K562 (cell line): Measurements from ENCODE around the gene COL1A1. TPM values are rescaled to one million over a fixed set of nuclear protein-coding genes. Genes with fewer than 3 reads are reported as not detected.

Experiments
- ATF1 ChIP-seq, 2 experiments: fragments of 450-650 bp in 1 of 2; IDR thresholded peaks; 2 replicates each; pipeline ENCODE4 v1.6.1; 2016; ENCODE audit warnings: missing compliant biosample characterization in 1 of 2, missing genetic modification characterization in 1 of 2
- CAMTA2 ChIP-seq: fragments of 250-450 bp; sonication (Bioruptor Pico); conservative IDR thresholded peaks from 2 replicates; pipeline ENCODE4 v1.5.1; 2022
- CBX3 ChIP-seq, 2 experiments: IDR thresholded peaks; 1 replicate in 1 of 2; 2 replicates in 1 of 2; pipeline ENCODE4 v1.6.1; 2012; ENCODE audit warnings: inconsistent platforms in 2 of 2, low read length in 2 of 2, borderline replicate concordance in 1 of 2, control low read depth in 1 of 2
- CC2D1A ChIP-seq: fragments of 450-650 bp; IDR thresholded peaks from 2 replicates; pipeline ENCODE4 v1.6.1; 2017; ENCODE audit warnings: mild to moderate bottlenecking
- DPF2 ChIP-seq: fragments of 450-650 bp; IDR thresholded peaks from 2 replicates; pipeline ENCODE4 v1.6.1; 2016
- PHF20 ChIP-seq: fragments of 450-650 bp; IDR thresholded peaks from 2 replicates; pipeline ENCODE4 v1.6.1; 2018; ENCODE audit not compliant: partially characterized antibody
- PHF8 ChIP-seq: fragments of 200-600 bp; sonication (generic); IDR thresholded peaks from 2 replicates; pipeline ENCODE4 v1.6.1; 2012; ENCODE audit warnings: mixed run types, mild to moderate bottlenecking, inconsistent platforms, low read length, moderate library complexity, borderline replicate concordance
- POLR2A ChIP-seq: fragments of 450-650 bp; conservative IDR thresholded peaks from 2 replicates; pipeline ENCODE4 v1.6.1; 2016
- SMAD3 ChIP-seq: fragments of 450-650 bp; formaldehyde crosslinking; conservative IDR thresholded peaks from 2 replicates; pipeline ENCODE4 v1.4.0; 2020; ENCODE audit warnings: mild to moderate bottlenecking
- SMC3 ChIP-seq: conservative IDR thresholded peaks from 2 replicates; pipeline ENCODE4 v1.6.1; 2011; ENCODE audit warnings: low read depth, low read length, improper control_type of control experiment; ENCODE audit not compliant: insufficient read depth
- TEAD2 ChIP-seq: fragments of 450-650 bp; IDR thresholded peaks from 2 replicates; pipeline ENCODE4 v1.6.1; 2016; ENCODE audit warnings: missing genetic modification characterization, control low read depth, missing compliant biosample characterization
- TRIM28 ChIP-seq: fragments of 450-650 bp; IDR thresholded peaks from 2 replicates; pipeline ENCODE4 v1.6.1; 2017
- ZFP30 ChIP-seq: fragments of 250-450 bp; sonication (Bioruptor Pico); IDR thresholded peaks from 2 replicates; pipeline ENCODE4 v1.8.0; 2022; ENCODE audit warnings: moderate library complexity, mild to moderate bottlenecking, inconsistent platforms, borderline replicate concordance
- ZNF143 ChIP-seq: sonication (generic); formaldehyde crosslinking; IDR thresholded peaks from 2 replicates; pipeline ENCODE4 v1.9.0; 2022; ENCODE audit warnings: mild to moderate bottlenecking, missing genetic modification reagents
- ZNF311 ChIP-seq: fragments of 250-450 bp; sonication (Bioruptor Pico); IDR thresholded peaks from 2 replicates; pipeline ENCODE4 v1.4.0; 2020; ENCODE audit warnings: mild to moderate bottlenecking, moderate library complexity
- ZNF445 ChIP-seq: fragments of 250-450 bp; sonication (Bioruptor Pico); IDR thresholded peaks from 2 replicates; pipeline ENCODE4 v1.4.0; 2020; ENCODE audit warnings: low read depth, mild to moderate bottlenecking, moderate library complexity
- polyA plus RNA-seq, 8 experiments: library from polyadenylated mRNA; depleted of rRNA in 4 of 8; stranded (reverse) in 5 of 8; unstranded in 3 of 8; fragments of >200 nt; fragmentation: Nextera tagmentation in 2 of 8; fragmentation: Illumina TruSeq in 1 of 8; extraction: Ambion mirVana in 2 of 8; extraction: Trizol in 1 of 8; gene quantifications; 2 replicates each; pipeline versions ENCODE4 v1.2.1 to v1.2.3, GENCODE V29; 2011 to 2014; ENCODE audit warnings: inconsistent platforms in 1 of 8, missing spikeins in 1 of 8
- total RNA-seq, 7 experiments: library from RNA; depleted of rRNA in 6 of 7; stranded (reverse); fragments of >200 nt in 6 of 7; fragmentation: Illumina TruSeq in 2 of 7; extraction: Trizol in 2 of 7; gene quantifications; 2 replicates each; pipeline versions ENCODE4 v1.2.1 to v1.2.3, GENCODE V29; 2011 to 2021; ENCODE audit warnings: low replicate concordance in 1 of 7
- TF ChIP-seq, protein P1 (sequence below): sonication (generic); formaldehyde crosslinking; IDR thresholded peaks from 2 replicates; pipeline ENCODE4 v1.8.0; 2022; ENCODE audit warnings: mild to moderate bottlenecking, missing genetic modification reagents
- TF ChIP-seq, protein P2 (sequence below): sonication (generic); formaldehyde crosslinking; IDR thresholded peaks from 2 replicates; pipeline ENCODE4 v1.8.0; 2022; ENCODE audit warnings: mild to moderate bottlenecking, missing genetic modification reagents
- TF ChIP-seq, protein P3 (sequence below): sonication (generic); formaldehyde crosslinking; IDR thresholded peaks from 2 replicates; pipeline ENCODE4 v1.8.1; 2023; ENCODE audit warnings: mild to moderate bottlenecking, missing genetic modification reagents, moderate library complexity
- TF ChIP-seq, protein P4 (sequence below), 2 experiments: fragments of 450-650 bp in 1 of 2; IDR thresholded peaks; 2 replicates each; pipeline ENCODE4 v1.6.1; 2011 to 2017; ENCODE audit warnings: low read depth in 2 of 2, antibody characterized with exemption in 1 of 2, borderline replicate concordance in 1 of 2, low read length in 1 of 2, mild to moderate bottlenecking in 1 of 2, mixed read lengths in 1 of 2; ENCODE audit not compliant: control insufficient read depth in 1 of 2

Gene COL1A1
- total and polyA plus RNA-seq, 9 of the 15 experiments (the other 6 are each of a cell fraction or from before 2014, with no cell fraction given) = 0.04 to 3.4 (median 0.18) TPM

DNA sequence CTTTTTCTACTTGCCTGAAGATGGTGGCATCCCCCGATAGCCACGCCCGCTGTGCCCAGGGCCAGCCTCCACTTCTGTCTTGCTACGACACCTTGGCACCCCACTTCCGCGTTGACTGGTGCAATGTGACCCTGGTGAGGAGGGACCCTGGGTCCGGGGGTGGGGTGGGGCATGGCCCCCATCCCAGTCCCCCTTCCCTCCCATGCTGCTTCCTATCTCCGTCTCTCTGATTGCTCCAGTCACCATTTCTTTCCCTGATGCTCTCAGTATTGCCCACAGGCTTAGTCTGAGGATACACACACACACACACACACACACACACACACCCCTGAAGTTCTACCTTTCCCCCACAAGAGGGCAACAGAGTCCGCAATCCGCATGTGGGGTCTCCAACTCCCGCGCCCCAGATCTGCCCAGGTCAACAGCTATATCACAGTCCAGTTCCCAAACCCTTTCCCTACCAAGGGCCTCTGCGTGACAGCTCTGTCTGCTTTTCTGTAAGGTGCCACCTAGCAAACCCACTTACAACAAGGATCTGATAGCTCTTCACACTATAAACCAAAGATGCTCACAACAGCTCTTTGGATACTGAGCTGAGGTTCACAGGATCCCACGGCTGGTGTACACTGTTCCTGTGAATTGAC lies 32.2 kb downstream of the COL1A1 start (continued):
- TF ChIP-seq TRIM28 (peak; percentile 40; the same call in 1 of the 2 replicates), SMC3 (peak; percentile 92), CBX3 (IDR thresholded peaks at IDR 0.05; ENCODE audit: borderline replicate concordance in 1 of 2, low read length in 2 of 2) (peak in 1 of 2 experiments; percentile 36; a peak in 1 of 3 replicates), SMAD3 (no peak), TEAD2 (no peak), ZFP30 (CRISPR knock-in tag) (no peak), PHF20 (no peak), CAMTA2 (CRISPR knock-in tag) (no peak), ATF1 (CRISPR knock-in tag; IDR thresholded peaks at IDR 0.05) (no peak), ATF1 (tag; IDR thresholded peaks at IDR 0.05) (0 out of 2 replicates have a peak, but pooled peaks have one; percentile 11), ZNF445 (CRISPR knock-in tag) (no peak), PHF8 (no peak), ZNF311 (no peak), DPF2 (peak; percentile 50; the same call in 1 of the 2 replicates), POLR2A (no peak), ZNF143 (CRISPR knock-in tag) (no peak), CC2D1A (peak; percentile 69)
- TF ChIP-seq, protein P1, sequence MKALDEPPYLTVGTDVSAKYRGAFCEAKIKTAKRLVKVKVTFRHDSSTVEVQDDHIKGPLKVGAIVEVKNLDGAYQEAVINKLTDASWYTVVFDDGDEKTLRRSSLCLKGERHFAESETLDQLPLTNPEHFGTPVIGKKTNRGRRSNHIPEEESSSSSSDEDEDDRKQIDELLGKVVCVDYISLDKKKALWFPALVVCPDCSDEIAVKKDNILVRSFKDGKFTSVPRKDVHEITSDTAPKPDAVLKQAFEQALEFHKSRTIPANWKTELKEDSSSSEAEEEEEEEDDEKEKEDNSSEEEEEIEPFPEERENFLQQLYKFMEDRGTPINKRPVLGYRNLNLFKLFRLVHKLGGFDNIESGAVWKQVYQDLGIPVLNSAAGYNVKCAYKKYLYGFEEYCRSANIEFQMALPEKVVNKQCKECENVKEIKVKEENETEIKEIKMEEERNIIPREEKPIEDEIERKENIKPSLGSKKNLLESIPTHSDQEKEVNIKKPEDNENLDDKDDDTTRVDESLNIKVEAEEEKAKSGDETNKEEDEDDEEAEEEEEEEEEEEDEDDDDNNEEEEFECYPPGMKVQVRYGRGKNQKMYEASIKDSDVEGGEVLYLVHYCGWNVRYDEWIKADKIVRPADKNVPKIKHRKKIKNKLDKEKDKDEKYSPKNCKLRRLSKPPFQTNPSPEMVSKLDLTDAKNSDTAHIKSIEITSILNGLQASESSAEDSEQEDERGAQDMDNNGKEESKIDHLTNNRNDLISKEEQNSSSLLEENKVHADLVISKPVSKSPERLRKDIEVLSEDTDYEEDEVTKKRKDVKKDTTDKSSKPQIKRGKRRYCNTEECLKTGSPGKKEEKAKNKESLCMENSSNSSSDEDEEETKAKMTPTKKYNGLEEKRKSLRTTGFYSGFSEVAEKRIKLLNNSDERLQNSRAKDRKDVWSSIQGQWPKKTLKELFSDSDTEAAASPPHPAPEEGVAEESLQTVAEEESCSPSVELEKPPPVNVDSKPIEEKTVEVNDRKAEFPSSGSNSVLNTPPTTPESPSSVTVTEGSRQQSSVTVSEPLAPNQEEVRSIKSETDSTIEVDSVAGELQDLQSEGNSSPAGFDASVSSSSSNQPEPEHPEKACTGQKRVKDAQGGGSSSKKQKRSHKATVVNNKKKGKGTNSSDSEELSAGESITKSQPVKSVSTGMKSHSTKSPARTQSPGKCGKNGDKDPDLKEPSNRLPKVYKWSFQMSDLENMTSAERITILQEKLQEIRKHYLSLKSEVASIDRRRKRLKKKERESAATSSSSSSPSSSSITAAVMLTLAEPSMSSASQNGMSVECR (CRISPR knock-in tag) = no peak
- TF ChIP-seq, protein P2, sequence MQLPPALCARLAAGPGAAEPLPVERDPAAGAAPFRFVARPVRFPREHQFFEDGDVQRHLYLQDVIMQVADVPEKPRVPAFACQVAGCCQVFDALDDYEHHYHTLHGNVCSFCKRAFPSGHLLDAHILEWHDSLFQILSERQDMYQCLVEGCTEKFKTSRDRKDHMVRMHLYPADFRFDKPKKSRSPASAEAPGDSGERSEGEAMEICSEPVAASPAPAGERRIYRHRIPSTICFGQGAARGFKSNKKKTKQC (CRISPR knock-in tag) = no peak
- TF ChIP-seq, protein P3, sequence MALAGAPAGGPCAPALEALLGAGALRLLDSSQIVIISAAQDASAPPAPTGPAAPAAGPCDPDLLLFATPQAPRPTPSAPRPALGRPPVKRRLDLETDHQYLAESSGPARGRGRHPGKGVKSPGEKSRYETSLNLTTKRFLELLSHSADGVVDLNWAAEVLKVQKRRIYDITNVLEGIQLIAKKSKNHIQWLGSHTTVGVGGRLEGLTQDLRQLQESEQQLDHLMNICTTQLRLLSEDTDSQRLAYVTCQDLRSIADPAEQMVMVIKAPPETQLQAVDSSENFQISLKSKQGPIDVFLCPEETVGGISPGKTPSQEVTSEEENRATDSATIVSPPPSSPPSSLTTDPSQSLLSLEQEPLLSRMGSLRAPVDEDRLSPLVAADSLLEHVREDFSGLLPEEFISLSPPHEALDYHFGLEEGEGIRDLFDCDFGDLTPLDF (CRISPR knock-in tag) = no peak
- TF ChIP-seq, protein P4, sequence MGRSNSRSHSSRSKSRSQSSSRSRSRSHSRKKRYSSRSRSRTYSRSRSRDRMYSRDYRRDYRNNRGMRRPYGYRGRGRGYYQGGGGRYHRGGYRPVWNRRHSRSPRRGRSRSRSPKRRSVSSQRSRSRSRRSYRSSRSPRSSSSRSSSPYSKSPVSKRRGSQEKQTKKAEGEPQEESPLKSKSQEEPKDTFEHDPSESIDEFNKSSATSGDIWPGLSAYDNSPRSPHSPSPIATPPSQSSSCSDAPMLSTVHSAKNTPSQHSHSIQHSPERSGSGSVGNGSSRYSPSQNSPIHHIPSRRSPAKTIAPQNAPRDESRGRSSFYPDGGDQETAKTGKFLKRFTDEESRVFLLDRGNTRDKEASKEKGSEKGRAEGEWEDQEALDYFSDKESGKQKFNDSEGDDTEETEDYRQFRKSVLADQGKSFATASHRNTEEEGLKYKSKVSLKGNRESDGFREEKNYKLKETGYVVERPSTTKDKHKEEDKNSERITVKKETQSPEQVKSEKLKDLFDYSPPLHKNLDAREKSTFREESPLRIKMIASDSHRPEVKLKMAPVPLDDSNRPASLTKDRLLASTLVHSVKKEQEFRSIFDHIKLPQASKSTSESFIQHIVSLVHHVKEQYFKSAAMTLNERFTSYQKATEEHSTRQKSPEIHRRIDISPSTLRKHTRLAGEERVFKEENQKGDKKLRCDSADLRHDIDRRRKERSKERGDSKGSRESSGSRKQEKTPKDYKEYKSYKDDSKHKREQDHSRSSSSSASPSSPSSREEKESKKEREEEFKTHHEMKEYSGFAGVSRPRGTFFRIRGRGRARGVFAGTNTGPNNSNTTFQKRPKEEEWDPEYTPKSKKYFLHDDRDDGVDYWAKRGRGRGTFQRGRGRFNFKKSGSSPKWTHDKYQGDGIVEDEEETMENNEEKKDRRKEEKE (IDR thresholded peaks at IDR 0.05; ENCODE audit: borderline replicate concordance in 1 of 2, control insufficient read depth in 1 of 2, low read depth in 2 of 2, low read length in 1 of 2) = no peak
